Activated CD8-positive, alpha-beta T cell treated with anti-CD3 and anti-CD28 coated beads, Interleukin-2, amount 10 ng/mL, durations not matched to agents 7 days and 5 days (primary cell): ENCODE measurements around the gene OR8H3. TPM values are rescaled to one million over a fixed set of nuclear protein-coding genes. Genes with fewer than 3 reads are reported as not detected.
"Not testable (repeated sequence)": the region's sequence is repeated elsewhere in the genome, so short reads cannot be mapped to it uniquely, and the experiment has no call there.

Source experiments
- ATAC-seq: fragments of 150-1000 bp; cut with Tn5 transposase; one replicate; pipeline ENCODE4 v1.10.0; 2021; ENCODE audit warnings: moderate library complexity
- CTCF ChIA-PET: fragments of 350-600 bp; sonication (Branson Sonifier 250); formaldehyde crosslinking; loops from one replicate; lab custom pipeline; 2021; ENCODE audit warnings: antibody characterized with exemption; lab: Charles Lee
- POLR2A ChIA-PET: fragments of 350-600 bp; sonication (Branson Sonifier 250); formaldehyde crosslinking; loops from one replicate; lab custom pipeline; 2021; ENCODE audit warnings: antibody characterized with exemption; lab: Charles Lee
- DNase-seq: peaks from one replicate; pipeline ENCODE4 v3.0.0-alpha.2; 2020
- H3K27ac Mint-ChIP-seq: one replicate; pipeline ENCODE4 v1.8.0; 2021; ENCODE audit warnings: mild to moderate bottlenecking, mixed read lengths
- H3K27me3 Mint-ChIP-seq: one replicate; pipeline ENCODE4 v1.8.0; 2021; ENCODE audit warnings: low read depth, mixed read lengths
- H3K36me3 Mint-ChIP-seq: one replicate; pipeline ENCODE4 v1.8.0; 2021; ENCODE audit warnings: low read depth, mixed read lengths
- H3K4me1 Mint-ChIP-seq: one replicate; pipeline ENCODE4 v1.8.0; 2021; ENCODE audit warnings: low read depth, mixed read lengths
- H3K4me3 Mint-ChIP-seq: one replicate; pipeline ENCODE4 v1.8.0; 2021; ENCODE audit warnings: mild to moderate bottlenecking, mixed read lengths
- H3K9me3 Mint-ChIP-seq: one replicate; pipeline ENCODE4 v1.8.0; 2022; ENCODE audit warnings: mixed read lengths; ENCODE audit not compliant: insufficient read depth
- total RNA-seq, 2 experiments: library from RNA; stranded (reverse); gene quantifications; one replicate each; pipeline ENCODE4 v1.2.3, GENCODE V29; 2021

Gene OR8H3
- total RNA-seq = not detected

- ChIA-PET CTCF (no interaction called here), POLR2A (no interaction called here)
- no peak for ATAC-seq
- no peak within 1 kb of the TSS for H3K27ac Mint-ChIP-seq
- DNase-seq = no peak
- H3K36me3 Mint-ChIP-seq = no peaks in the 10 kb centered on the region
- H3K27me3 Mint-ChIP-seq = no peaks in the 10 kb centered on the region
- no peak within 1 kb of the TSS for H3K4me3 Mint-ChIP-seq
- no peaks in the 10 kb centered on the region for H3K4me1 Mint-ChIP-seq
- H3K9me3 Mint-ChIP-seq = peaks cover 19% of the 10 kb centered on the region
These were observed at the start of gene OR8H3 for GRCh38 chr11:56122073-56122472. Gene OR8H3 (plus strand): TSS chr11:56122373. CDS start chr11:56122373, 0 bp downstream.

GRCh38 chr11:56089697-56090096, 32.5 kb upstream of the OR8H3 start:
- DNase-seq (no peak), ATAC-seq (no peak)
- H3K27ac Mint-ChIP-seq = no peak overlapping the region
- H3K4me3 Mint-ChIP-seq = no peak overlapping the region
- POLR2A ChIA-PET = no interaction called here
- no peaks in the 10 kb centered on the region for H3K36me3 Mint-ChIP-seq
- CTCF ChIA-PET = no interaction called here
- H3K4me1 Mint-ChIP-seq = no peaks in the 10 kb centered on the region
- H3K9me3 Mint-ChIP-seq = peaks cover 17% of the 10 kb centered on the region
- H3K27me3 Mint-ChIP-seq = no peaks in the 10 kb centered on the region

- Mint-ChIP-seq H3K27ac (no peak within 1 kb of the TSS), H3K4me1 (no peaks in the 10 kb centered on the region), H3K27me3 (no peaks in the 10 kb centered on the region), H3K9me3 (peaks cover 22% of the 10 kb centered on the region), H3K36me3 (no peaks in the 10 kb centered on the region), H3K4me3 (no peak within 1 kb of the TSS)
- ChIA-PET POLR2A (no interaction called here), CTCF (no interaction called here)
- DNase-seq = no peak
- no peak for ATAC-seq
These were observed 29.2 kb upstream of the OR8H3 start, which contains the start of gene OR8I2 for GRCh38 chr11:56093008-56093407. Gene OR8I2 (plus strand): TSS chr11:56093308. CDS start chr11:56093308, 0 bp downstream.

GRCh38 chr11:56103210-56103737, 18.9 kb upstream of the OR8H3 start, which contains the start of gene OR8H2:
Gene OR8H2 (plus strand): TSS chr11:56103687. CDS start chr11:56105043, 1,356 bp downstream.
- POLR2A ChIA-PET = no interaction called here
- Mint-ChIP-seq H3K27me3 (no peaks in the 10 kb centered on the region), H3K36me3 (no peaks in the 10 kb centered on the region), H3K4me3 (no peak within 1 kb of the TSS), H3K9me3 (peaks cover 18% of the 10 kb centered on the region), H3K4me1 (no peaks in the 10 kb centered on the region), H3K27ac (no peak within 1 kb of the TSS)
- DNase-seq (no peak), ATAC-seq (no peak)
- CTCF ChIA-PET = no interaction called here

- DNase-seq (no peak), ATAC-seq (no peak)
- Mint-ChIP-seq H3K36me3 (no peaks in the 10 kb centered on the region), H3K27me3 (no peaks in the 10 kb centered on the region), H3K4me3 (no peak within 1 kb of the TSS), H3K27ac (no peak within 1 kb of the TSS), H3K9me3 (peaks cover 29% of the 10 kb centered on the region), H3K4me1 (no peaks in the 10 kb centered on the region)
- ChIA-PET POLR2A (no interaction called here), CTCF (no interaction called here)
These were observed 18.0 kb downstream of the OR8H3 start, which contains the start of gene OR8J3 for GRCh38 chr11:56140151-56140661. Gene OR8J3 (minus strand): TSS chr11:56140201. CDS start chr11:56137718, 2,483 bp downstream.

GRCh38 chr11:56143681-56144080, 21.5 kb downstream of the OR8H3 start:
- CTCF ChIA-PET, H3K4me1 Mint-ChIP-seq, POLR2A ChIA-PET, H3K4me3 Mint-ChIP-seq, H3K36me3 Mint-ChIP-seq, DNase-seq, H3K27me3 Mint-ChIP-seq, H3K27ac Mint-ChIP-seq, ATAC-seq: not testable (repeated sequence)
- H3K9me3 Mint-ChIP-seq = peaks cover 24% of the 10 kb centered on the region

- DNase-seq (no peak), ATAC-seq (no peak)
- ChIA-PET POLR2A (no interaction called here), CTCF (no interaction called here)
- H3K36me3 Mint-ChIP-seq = peaks cover 3% of the 10 kb centered on the region
- H3K27ac Mint-ChIP-seq = no peak overlapping the region
- H3K27me3 Mint-ChIP-seq = no peaks in the 10 kb centered on the region
- no peaks in the 10 kb centered on the region for H3K4me1 Mint-ChIP-seq
- peaks cover 32% of the 10 kb centered on the region for H3K9me3 Mint-ChIP-seq
- H3K4me3 Mint-ChIP-seq = no peak overlapping the region
These were observed 29.2 kb downstream of the OR8H3 start for GRCh38 chr11:56151376-56151775.

- ChIA-PET POLR2A (no interaction called here), CTCF (no interaction called here)
- Mint-ChIP-seq H3K27ac (no peak overlapping the region), H3K9me3 (peaks cover 29% of the 10 kb centered on the region), H3K4me1 (no peaks in the 10 kb centered on the region), H3K4me3 (no peak overlapping the region), H3K36me3 (peaks cover 3% of the 10 kb centered on the region), H3K27me3 (no peaks in the 10 kb centered on the region)
- ATAC-seq = no peak
- no peak for DNase-seq
These were observed 30.2 kb downstream of the OR8H3 start for GRCh38 chr11:56152333-56152732.

GRCh38 chr11:56160217-56160616, 38.0 kb downstream of the OR8H3 start, which contains the start of gene OR8K5:
Gene OR8K5 (minus strand): TSS chr11:56160317. CDS start chr11:56160317, 0 bp downstream.
- DNase-seq (no peak), ATAC-seq (no peak)
- Mint-ChIP-seq H3K4me3 (no peak within 1 kb of the TSS), H3K27me3 (no peaks in the 10 kb centered on the region), H3K27ac (no peak within 1 kb of the TSS), H3K36me3 (no peaks in the 10 kb centered on the region), H3K4me1 (no peaks in the 10 kb centered on the region), H3K9me3 (peaks cover 11% of the 10 kb centered on the region)
- CTCF ChIA-PET = no interaction called here
- POLR2A ChIA-PET = no interaction called here

GRCh38 chr11:56163804-56164203, 41.6 kb downstream of the OR8H3 start:
- no peak for DNase-seq
- ChIA-PET CTCF (no interaction called here), POLR2A (no interaction called here)
- Mint-ChIP-seq H3K27ac (no peak overlapping the region), H3K4me3 (no peak overlapping the region), H3K36me3 (no peaks in the 10 kb centered on the region), H3K27me3 (no peaks in the 10 kb centered on the region), H3K4me1 (no peaks in the 10 kb centered on the region), H3K9me3 (peaks cover 5% of the 10 kb centered on the region)
- ATAC-seq = no peak

- H3K4me3 Mint-ChIP-seq = no peak overlapping the region
- ATAC-seq (no peak), DNase-seq (no peak)
- H3K36me3 Mint-ChIP-seq = no peaks in the 10 kb centered on the region
- no peaks in the 10 kb centered on the region for H3K4me1 Mint-ChIP-seq
- peaks cover 22% of the 10 kb centered on the region for H3K9me3 Mint-ChIP-seq
- no peak overlapping the region for H3K27ac Mint-ChIP-seq
- ChIA-PET POLR2A (no interaction called here), CTCF (no interaction called here)
- no peaks in the 10 kb centered on the region for H3K27me3 Mint-ChIP-seq
These were observed 50.2 kb downstream of the OR8H3 start for GRCh38 chr11:56172256-56172830.
